Prostate gland (tissue), 2 donors: ENCODE results near the gene FLOT2. TPM values are rescaled to one million over a fixed set of nuclear protein-coding genes. Genes with fewer than 3 reads are reported as not detected.

ENCODE experiments used
- DNase-seq: peaks from one replicate; pipeline ENCODE4 v3.0.0-alpha.2; 2019; ENCODE audit warnings: low spot score
- H3K27ac ChIP-seq, 2 donors: fragments of 200-600 bp; sonication (generic); 2 replicates each; pipeline ENCODE4 v1.5.1; 2017 to 2019
- H3K27me3 ChIP-seq: fragments of 200-600 bp; sonication (generic); replicated peaks from 2 replicates; pipeline ENCODE4 v1.5.1; 2019; ENCODE audit not compliant: insufficient read depth
- H3K36me3 ChIP-seq, 2 donors: fragments of 200-600 bp; sonication (generic); 1 replicate in 1 of 2; 2 replicates in 1 of 2; pipeline versions ENCODE4 v1.5.1 to v1.8.1; 2017 to 2019
- H3K4me1 ChIP-seq: fragments of 200-600 bp; sonication (generic); replicated peaks from 2 replicates; pipeline ENCODE4 v1.5.1; 2019
- H3K4me3 ChIP-seq, 2 donors: fragments of 200-600 bp; sonication (generic); 2 replicates each; pipeline ENCODE4 v1.5.1; 2017 to 2019
- H3K9me3 ChIP-seq: fragments of 200-600 bp; sonication (generic); 2 replicates; pipeline ENCODE4 v1.5.1; 2017
- POLR2A ChIP-seq: fragments of 450-650 bp; IDR thresholded peaks from one replicate; pipeline ENCODE4 v1.6.1; 2016; ENCODE audit warnings: antibody characterized with exemption, mild to moderate bottlenecking
- POLR2AphosphoS5 ChIP-seq: sonication (generic); formaldehyde crosslinking; IDR thresholded peaks from one replicate; pipeline ENCODE4 v1.6.1; 2017; ENCODE audit warnings: antibody characterized with exemption
- WGBS: methylation state at CpG from one replicate; pipeline ENCODE4 v1.1.5; 2018; 5-methylcytosine and 5-hydroxymethylcytosine counted together
- intact Hi-C: fragments of 100-400 bp; cut with DNase I; formaldehyde crosslinking; loops from one replicate; pipeline ENCODE4 v1.14.2; 2022
- total RNA-seq, 2 donors: library from RNA; depleted of rRNA; stranded (reverse); fragments of >200 nt; gene quantifications; one replicate each; pipeline ENCODE4 v1.1.0, GENCODE V29; 2016
- TF ChIP-seq, protein P1 (sequence below), 4 experiments: fragments of 200-600 bp in 2 of 4; fragments of 450-650 bp in 2 of 4; sonication (generic) in 2 of 4; IDR thresholded peaks; 1 replicate in 3 of 4; 2 replicates in 1 of 4; pipeline ENCODE4 v1.5.1; 2016 to 2019; ENCODE audit warnings: antibody characterized with exemption in 4 of 4, mild to moderate bottlenecking in 2 of 4, moderate library complexity in 2 of 4

Gene FLOT2
- total RNA-seq, 2 donors from 2014 or later = 82.9 to 121 TPM

DNA sequence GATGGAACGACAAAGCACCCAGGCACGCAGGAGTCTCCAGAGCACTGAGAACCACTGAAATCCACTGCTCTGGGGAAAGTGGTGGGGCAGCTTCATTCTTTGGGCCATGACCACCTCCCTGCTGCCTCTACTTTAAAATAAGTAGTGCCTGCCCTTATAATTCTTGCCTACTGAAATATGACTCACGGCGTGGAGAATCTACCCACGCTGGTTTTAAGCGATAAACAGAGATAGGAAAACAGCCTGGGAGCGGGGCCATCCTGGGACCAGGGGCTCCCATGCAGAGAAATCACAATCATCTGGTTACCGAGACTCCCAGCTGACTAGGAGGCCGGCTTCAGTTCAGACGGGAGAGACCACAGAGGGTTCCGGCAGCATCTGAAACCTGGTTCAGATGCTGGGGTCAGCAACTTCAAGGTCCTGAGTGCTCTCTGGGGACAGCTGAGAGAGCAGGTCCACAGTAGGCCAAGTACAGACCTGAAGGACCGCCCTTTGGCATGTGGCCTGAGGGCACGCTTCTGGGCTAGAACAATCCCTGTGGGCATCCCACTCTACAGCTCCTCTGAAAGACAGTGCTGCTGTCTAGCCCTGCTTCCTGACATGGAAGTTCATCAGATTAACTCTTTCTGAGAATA lies 14.0 kb upstream of the FLOT2 start:
- Histone ChIP-seq H3K4me1 (no peaks in the 10 kb centered on the region), H3K36me3 (peaks cover 31 to 55% of the 10 kb centered on the region in 2 donors), H3K27me3 (no peaks in the 10 kb centered on the region), H3K9me3 (no peaks in the 10 kb centered on the region), H3K4me3 (no peak overlapping the region), H3K27ac (no peak overlapping the region)
- DNase-seq = no peak
- TF ChIP-seq POLR2AphosphoS5 (no peak), POLR2A (no peak)
- TF ChIP-seq, protein P1, sequence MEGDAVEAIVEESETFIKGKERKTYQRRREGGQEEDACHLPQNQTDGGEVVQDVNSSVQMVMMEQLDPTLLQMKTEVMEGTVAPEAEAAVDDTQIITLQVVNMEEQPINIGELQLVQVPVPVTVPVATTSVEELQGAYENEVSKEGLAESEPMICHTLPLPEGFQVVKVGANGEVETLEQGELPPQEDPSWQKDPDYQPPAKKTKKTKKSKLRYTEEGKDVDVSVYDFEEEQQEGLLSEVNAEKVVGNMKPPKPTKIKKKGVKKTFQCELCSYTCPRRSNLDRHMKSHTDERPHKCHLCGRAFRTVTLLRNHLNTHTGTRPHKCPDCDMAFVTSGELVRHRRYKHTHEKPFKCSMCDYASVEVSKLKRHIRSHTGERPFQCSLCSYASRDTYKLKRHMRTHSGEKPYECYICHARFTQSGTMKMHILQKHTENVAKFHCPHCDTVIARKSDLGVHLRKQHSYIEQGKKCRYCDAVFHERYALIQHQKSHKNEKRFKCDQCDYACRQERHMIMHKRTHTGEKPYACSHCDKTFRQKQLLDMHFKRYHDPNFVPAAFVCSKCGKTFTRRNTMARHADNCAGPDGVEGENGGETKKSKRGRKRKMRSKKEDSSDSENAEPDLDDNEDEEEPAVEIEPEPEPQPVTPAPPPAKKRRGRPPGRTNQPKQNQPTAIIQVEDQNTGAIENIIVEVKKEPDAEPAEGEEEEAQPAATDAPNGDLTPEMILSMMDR (IDR thresholded peaks at IDR 0.05) = no peak
- 92% methylated on average over 13 of the region's 13 CpGs for WGBS
- intact Hi-C loops = loop anchor here (10.0 kb wide), 1 partner anchor 187 kb away; the partner anchor contains the start of genes NEK8 and TLCD1

DNA sequence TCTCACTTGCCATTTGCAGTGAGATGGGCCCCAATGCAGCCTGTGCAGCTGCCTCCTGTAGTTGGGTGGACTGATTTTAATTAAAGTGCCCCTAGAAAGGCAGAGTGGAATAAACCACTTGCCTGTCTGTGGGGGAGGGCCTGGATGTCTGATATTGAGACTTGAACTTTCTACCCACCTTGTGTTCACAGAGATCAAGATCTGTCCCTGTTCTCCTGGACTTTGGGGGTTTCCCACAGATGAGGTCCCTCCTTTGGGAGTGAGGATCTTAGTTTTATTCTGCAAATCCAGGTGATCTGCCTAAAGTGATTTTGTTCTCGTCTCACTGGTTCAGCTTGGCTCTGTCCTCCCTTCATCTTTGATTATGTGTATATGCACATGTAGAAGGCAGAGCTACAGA lies 13.0 kb upstream of the FLOT2 start:
- Histone ChIP-seq H3K4me1 (no peaks in the 10 kb centered on the region), H3K9me3 (no peaks in the 10 kb centered on the region), H3K27ac (no peak overlapping the region), H3K4me3 (no peak overlapping the region), H3K27me3 (no peaks in the 10 kb centered on the region), H3K36me3 (peaks cover 31 to 62% of the 10 kb centered on the region in 2 donors)
- intact Hi-C loops = loop anchor here (10.0 kb wide), 1 partner anchor 186 kb away; the partner anchor contains the start of genes NEK8 and TLCD1
- 100% methylated on average over 1 of the region's 1 CpG for WGBS
- DNase-seq = no peak
- TF ChIP-seq, protein P1 (IDR thresholded peaks at IDR 0.05) = no peak
- no peak for TF ChIP-seq POLR2AphosphoS5
- TF ChIP-seq POLR2A = no peak

DNA sequence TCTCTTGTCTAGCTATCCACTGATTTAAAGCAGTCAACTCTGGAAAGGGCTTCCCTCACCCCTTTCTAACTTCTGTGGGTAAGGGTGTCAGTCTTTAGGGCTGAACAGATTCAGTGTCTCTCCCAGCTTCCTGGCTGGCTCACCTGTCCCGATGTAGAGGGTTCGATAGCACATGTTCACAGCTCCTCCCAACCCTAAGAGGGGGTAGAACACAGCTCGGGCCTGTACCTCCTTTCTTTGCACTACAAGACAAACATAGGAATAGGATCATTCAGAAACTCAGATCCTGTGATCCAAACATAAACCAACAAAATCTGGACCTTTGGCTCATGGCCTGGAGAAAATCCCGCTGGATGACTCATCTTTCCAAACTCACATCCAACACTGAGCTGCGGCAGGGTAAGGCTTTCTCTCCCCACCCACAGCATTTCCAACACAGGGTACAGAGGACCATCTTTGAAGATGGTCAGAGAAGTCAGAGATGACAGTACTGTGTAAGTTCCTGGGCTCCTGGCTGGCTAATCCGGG lies 11.2 kb upstream of the FLOT2 start:
- Histone ChIP-seq H3K9me3 (no peaks in the 10 kb centered on the region), H3K36me3 (peaks cover 27 to 51% of the 10 kb centered on the region in 2 donors), H3K4me3 (no peak overlapping the region), H3K4me1 (no peaks in the 10 kb centered on the region), H3K27ac (peak overlapping the region; percentile 49 to 55), H3K27me3 (no peaks in the 10 kb centered on the region)
- intact Hi-C loops = no loop called here
- DNase-seq = no peak
- peak; percentile 35 for TF ChIP-seq POLR2AphosphoS5
- TF ChIP-seq, protein P1 (IDR thresholded peaks at IDR 0.05) = no peak
- WGBS = 32% methylated on average over 6 of the region's 6 CpGs

DNA sequence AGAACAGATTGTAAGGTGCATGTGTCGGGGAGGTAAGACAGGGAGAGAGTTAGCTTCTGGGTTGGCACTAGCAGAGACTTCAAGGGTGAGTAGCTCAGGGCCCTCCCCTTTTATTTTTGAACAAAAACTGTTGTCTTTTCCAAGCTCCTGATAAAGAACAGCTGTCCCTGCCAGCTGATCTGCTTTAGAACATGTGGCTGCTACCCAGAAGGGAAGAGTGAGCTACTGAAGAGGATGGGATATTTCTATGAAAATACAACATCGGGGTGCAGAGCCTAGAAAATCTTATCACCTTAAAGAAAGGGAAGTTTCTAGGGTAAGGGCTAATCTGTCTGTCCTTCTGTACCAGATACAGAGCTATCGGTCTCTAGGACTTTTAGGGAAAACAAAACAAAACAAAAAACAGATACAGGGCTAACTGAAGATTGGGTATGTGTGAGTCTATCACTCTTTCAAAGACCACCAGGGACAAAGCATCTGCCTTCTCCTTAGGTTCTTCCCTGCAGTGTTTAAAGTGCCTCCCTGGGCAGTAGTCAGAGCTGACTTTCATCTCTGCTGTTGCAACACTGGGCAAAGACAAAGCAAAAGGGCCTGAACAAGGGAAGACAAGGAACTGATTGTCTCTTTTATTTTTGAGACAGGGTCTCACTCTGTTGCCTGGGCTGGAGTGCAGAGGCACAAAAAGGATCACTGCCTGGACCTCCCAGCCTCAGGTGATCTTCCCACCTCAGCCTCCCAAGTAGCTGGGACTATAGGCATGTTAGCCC lies 10.4 kb upstream of the FLOT2 start:
- Histone ChIP-seq H3K36me3 (peaks cover 25 to 43% of the 10 kb centered on the region in 2 donors), H3K4me1 (no peaks in the 10 kb centered on the region)

More for the DNA sequence above, 10.4 kb upstream of the FLOT2 start:
- Histone ChIP-seq H3K27ac (peak overlapping the region; percentile 49 to 55), H3K27me3 (no peaks in the 10 kb centered on the region), H3K9me3 (no peaks in the 10 kb centered on the region), H3K4me3 (no peak overlapping the region)
- TF ChIP-seq POLR2AphosphoS5 = no peak
- TF ChIP-seq, protein P1 (IDR thresholded peaks at IDR 0.05) = no peak
- TF ChIP-seq POLR2A = no peak
- whole genome bisulfite sequencing = 77% methylated on average over 3 of the region's 3 CpGs
- intact Hi-C loops = no loop called here
- no peak for DNase-seq
